DMS114 treated with DMSO at 0.1 percent for 48 hours (cell line): Measurements from ENCODE around the gene PCGF5.
"Not testable (repeated sequence)": the region's sequence is repeated elsewhere in the genome, so short reads cannot be mapped to it uniquely, and the experiment has no call there.

Experiments used
- DNase-seq: peaks from one replicate; lab custom pipeline; 2025; ENCODE audit not compliant: unreplicated experiment; lab: John Stamatoyannopoulos, UW

The PCGF5 gene

DNA sequence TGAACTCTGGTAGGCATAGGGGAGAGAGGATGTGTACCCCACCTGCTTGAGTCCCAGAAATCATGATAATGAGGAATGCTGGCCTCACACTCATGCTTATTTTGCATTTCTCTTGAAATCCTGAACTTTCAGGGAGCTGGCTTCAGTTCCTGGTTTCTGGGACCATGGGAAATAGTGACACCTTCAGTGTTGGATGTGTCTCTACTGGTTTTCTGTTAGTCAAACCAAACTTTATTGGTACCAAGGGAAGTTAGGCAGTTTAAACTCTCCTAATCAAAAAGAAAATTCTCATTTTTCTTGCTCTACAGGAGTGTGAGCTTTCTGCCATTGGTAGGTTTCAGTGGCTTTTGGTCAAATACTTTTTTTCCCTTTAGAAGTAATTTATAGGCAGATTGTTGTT is 11.8 kb upstream of the PCGF5 start:
- DNase-seq: no peak

DNA sequence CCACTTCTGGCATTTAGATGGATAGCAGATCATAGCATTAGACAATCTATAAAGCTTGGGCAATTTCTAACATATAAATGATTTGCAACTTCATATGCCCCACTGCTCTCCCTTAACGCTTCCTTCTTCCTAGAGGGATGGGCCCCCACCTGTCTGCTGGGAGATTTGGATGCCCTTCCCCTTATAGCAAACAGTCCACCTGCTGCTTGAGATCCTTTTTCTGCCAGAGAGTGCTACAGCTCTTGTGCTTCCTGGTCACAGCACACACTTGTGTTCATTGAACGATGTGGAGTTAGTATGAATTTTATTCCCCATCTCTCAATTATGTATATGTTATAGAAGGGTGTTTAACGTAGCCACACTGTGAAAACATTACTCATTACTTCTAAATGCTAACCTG is 10.4 kb upstream of the PCGF5 start:
- no peak for DNase-seq

DNA sequence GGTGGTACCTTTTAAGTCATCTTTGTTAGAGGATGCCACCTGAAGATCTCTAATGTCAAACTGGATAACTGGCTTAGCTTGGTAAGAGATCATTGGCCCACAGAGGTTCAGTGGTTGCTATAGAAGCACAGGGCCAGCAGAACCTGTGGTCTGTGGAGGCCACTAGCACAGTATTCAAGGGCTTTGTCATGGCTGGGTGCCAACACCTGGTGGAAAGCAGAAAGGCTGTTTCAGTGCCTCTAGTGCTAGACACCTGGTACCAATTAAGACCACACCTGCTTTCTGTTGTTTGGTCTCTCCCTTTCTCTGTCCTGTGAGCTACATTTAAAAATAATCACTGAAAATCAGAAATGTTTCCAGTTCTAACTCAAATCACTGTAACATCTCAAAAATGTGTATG is 10.0 kb upstream of the PCGF5 start:
- no peak for DNase-seq

DNA sequence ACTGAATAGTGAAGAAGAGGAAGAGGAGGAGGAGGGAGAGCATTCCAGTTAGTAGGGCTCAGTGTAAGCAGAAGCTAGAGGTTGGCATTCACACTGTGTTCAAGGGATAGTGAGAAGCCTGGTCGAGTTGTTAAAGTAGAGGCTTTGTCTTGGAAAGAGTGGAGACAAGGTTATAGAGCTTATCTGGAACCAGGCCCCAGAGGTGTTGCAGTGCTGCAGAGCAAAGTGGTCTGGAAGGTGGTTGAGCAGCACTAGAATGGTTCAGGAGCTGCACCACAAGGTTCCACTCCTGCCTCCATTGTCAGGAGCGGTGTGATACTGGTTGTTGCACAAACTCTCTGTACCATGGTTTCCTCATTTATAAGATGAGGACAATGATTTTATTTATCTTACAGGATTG is 8.8 kb upstream of the PCGF5 start:
- no peak for DNase-seq

DNA sequence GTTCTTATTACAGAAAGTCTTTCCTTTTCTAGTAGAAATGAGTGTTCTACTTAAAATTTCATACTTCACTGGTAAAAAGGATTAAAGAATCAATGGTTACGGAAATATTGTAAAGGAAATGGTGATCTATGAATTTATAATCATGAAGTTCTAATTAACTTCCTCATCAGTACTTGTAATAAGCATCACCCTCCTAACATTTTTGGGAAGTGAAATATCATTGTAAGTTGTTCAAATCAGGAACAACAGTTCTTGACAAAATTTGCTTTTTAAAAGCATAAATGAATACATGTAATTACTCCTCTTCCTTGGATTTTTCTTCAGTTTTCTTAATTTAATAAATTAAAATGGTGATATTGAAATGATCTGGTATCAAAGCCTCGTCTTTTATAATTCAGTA is 5.6 kb upstream of the PCGF5 start:
- DNase-seq: no peak

DNA sequence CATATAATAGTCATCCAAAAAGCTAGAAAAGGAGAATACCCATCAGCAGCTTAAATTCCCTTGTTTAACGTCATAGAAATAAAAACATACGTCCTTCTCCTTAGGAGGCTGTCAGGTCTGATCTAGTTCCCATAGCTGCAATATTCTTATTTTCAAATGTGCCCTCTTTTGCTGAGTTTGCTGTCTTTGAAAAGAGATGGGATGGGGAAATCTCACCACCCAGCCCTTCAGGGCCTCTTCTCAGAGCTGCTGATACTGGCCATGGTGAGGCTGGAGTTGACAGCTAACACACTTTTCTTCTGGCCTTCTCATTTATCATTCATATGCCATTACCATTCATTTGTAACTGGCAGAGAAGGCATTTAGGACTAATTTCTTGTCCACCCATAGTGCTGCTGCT is 5.1 kb upstream of the PCGF5 start:
- DNase-seq: no peak

DNA sequence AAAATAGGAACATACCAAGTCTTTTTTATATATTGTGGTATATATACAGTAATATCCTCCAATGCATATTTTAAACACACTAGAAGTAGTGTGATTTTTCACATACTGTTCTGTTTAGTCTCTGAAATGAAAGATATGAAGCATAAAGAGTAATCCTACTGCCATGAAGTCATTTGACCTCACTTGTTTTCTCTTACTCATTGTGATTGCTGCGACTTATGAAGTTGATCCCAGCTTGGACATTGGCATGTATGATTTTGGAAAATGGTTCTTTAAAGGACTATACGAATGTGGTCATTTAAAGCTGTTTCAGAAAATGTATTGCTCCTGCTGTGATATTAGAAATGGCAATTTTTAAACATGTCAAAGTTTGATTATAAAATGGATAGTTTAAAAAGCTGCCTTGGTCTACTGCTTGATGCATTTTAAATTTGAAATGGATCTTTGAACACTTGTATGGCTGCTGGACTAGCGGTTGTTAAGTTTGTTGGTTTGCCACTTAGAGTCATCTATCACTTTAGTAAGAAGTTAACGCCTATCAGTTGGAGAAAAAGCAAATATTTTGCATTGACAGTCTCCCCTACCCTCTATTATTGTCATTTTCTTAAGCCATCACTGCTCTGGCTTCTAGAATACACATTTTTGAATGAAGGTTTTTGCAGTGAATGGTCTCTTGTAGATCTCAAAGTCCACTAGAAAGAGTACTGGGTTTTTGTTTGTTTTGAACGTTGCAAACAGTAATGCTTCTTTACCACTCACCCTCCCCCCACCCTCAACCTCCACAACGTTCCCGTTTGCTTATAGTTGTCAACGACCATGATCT is 881 bp upstream of the PCGF5 start:
- DNase-seq: no peak

DNA sequence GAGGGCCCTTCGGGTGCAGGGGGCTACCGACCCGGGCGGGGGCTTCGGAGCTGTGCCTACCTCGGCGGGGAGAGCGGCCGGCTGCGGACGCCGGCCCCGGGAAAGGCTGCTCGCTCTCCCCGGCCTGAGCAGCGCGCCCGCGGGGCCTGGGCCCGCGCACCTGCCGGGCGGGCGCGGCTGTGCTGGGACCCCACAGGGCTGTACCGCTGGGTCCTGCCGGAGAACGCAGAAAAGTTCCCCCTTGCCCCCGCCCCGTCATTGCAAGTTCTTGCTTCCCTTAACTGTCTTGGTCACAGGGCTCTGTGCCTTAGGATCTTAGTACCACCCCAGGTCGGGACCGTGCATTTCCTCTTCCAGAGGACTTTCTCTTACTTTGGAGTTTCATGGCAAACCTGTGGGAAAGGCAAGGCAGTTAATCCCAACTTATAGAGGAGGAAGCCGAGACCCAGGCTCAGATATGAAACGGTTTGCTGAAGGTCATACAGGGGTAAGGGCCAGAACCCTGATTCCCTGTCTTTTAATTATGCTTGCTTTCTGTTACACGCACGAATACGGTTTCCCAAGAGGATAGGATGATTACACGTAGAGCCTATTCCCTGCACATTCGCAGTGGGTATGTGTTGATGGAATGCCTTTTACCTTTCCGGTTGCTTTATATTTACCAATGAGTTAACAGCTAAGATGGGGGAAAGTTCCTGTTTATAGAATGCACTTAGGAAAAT is 652 bp downstream of the PCGF5 start:
- DNase-seq: no peak

DNA sequence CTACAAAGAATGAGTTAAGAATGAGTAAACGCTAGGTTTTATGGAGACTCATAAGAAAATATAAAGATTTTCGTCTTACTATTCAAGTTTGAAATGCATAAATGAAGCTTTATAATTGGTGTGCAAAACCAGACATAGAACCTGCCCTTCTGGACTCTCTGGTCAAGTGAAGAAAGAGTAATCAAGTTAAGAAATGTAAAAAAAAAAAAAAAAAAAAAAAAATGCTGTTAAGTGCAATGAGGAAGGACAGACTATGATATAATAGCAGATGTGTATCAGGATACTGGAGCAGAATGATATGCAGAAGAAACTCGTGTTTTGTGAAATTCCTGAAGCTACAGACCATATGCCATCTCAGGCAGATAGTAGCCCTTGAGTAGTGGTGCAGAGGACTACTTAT is 5.6 kb downstream of the PCGF5 start:
- no peak for DNase-seq

DNA sequence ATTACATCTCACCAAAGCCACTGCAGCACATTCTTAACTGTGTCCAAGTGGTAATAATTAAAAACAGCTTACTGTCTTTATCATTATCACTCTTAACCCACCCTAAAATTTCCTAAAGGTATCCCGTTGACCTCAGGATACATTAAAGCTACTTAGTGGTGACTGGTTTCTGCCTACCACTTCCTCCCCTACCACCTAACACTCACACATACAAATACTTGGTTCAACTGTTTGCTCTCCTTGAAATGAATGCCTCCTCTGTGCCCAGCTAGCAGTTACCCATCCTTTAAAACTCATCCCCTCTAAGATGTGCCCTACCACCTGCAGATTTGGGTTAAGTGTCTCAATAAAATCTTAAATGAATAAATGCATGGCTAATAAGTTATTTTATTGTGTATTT is 7.1 kb downstream of the PCGF5 start:
- DNase-seq: no peak

DNA sequence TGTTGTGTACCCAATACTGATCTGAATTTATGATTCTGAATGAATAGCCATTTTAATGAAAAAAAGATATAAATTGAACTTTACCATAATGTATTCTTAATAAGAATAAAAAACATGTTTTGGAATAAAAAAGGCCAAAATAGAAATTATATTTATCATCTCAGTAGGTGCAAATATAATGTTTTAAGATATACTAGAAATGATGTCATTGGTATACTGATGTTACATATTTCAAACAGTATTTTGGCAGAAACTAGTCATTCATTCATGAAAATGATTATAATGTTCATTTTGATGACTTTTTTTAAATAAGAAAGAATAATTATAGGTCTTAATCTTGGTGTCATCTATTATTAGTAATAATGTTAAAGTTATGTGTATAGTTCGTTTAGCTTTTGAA is 9.2 kb downstream of the PCGF5 start:
- no peak for DNase-seq

DNA sequence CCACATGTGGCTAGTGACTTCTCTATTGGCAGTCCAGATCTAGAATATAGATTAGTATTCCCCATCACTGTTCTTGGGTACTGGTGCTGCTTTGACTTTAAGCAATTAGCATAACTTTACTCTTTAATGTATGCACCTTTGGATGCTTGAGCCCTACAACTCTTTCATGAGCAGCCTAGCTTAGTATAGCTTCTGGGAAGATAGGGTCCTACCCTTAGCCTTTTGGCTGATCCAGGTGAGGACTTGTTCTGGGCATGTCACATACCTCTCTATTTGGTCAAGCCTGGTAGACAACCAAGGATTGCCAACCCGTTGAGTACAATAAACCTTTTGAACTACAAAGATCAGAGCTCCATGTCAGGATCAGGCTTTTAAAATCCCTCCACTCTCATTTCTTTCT is 17.7 kb downstream of the PCGF5 start:
- DNase-seq: no peak

DNA sequence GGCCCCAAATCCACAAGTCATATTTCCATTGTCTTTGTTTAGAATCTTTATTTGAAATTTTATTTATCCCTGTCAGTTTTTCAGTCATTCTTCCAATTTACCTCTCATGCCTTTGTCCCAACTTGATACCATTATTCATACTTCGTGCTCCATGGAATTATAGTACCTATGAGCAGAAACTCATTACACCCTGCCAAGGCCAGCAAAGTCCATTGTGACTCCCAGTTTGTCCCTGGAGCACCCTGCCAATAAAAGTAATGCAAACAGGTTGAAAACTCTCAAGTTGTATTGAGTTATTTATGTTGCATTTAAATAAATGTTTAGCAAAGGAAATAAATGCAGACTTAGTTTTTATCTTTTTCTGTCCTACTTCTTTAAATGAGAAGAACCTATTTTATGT is 19.3 kb downstream of the PCGF5 start:
- DNase-seq: no peak

DNA sequence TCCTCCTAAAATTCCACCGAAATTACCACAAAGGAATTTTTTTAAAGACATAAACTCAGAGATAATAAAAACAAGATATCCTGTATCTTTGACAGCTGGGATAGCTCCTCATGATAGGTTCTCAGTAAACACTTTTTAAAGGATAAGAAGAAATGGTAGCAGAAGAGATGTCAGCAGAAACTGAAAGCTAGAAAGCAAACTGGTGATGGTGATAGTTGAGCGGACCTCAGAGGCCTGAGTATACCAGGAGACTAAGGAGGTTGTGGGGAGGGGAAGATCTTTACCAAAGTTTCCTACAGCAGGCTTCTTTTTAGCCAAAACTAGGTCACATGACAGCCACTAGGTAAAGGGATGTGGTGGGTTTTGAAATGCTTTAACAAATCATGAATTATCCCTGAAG is 22.5 kb downstream of the PCGF5 start:
- DNase-seq: no peak

DNA sequence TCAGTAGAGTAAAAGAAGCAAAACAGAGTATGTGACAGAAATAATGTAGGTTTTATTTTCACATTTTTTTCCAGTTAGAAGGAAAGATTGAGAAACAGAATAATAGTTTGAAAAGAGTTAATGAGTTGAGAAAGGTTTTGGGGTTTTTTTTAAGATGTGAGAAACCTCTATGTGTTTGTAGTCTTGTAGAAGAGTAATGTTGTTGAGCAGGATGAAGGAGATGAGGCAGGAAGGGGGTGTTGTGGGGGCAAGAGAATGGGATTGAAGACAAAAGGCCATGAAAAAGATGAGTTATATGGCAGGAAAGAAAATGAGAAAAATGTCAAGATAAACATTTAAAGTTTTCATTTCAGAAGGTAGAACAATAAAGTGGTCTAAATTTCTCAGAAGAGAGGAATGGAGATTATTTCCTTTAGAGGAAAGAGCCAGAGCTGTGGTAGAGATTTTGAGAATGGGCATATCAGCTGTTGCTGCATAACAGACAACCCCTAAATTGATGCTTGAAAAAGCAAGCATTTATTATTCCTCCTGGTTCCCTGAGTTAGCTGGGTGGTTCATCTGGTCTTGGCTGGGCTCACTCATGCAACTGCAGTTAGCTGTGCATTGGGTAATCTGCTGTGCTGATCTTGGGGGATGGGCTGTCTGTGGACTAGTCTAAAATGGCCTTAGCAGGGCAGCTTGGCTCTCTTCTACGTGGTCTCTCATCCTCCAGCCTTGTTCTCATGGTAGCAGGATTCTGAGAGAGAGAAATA is 27.1 kb downstream of the PCGF5 start:
- no peak for DNase-seq

DNA sequence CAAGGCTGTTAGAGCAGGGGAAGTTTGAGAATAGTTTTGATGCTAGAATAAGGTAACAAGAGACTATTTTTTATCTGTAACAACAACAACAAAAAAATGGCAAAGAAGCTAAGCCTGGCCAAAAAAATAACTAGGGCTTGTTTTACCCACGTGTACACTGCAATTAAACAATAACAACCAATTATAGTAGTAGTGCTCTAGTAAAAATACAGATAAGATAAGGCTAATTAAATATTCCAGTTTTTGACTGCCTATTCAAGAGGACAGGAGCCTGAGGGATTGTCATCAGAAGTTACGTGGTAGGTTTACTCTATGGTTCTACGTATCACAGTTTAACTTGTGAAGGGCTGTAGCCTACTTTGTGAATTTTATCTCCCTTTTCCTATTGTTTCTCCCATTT is 29.2 kb downstream of the PCGF5 start:
- no peak for DNase-seq

DNA sequence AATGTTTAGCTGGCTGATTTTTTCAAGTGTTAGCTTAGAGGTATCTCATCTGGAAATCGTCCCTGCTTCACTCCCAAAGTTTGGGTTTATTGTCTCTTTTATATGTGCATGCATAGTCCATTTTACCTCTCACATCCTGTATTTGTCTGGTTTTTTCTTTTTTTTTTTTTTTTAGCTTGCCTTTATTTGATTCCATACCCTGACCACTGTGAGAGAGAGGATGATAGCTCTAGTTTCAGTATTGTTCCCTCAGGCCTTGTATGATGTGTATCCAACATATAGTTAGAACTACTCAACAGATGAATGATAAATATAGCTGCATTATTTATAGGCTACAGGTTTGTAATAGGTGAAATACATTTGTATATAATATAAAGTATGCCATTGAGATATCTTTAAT is 29.9 kb downstream of the PCGF5 start:
- no peak for DNase-seq

DNA sequence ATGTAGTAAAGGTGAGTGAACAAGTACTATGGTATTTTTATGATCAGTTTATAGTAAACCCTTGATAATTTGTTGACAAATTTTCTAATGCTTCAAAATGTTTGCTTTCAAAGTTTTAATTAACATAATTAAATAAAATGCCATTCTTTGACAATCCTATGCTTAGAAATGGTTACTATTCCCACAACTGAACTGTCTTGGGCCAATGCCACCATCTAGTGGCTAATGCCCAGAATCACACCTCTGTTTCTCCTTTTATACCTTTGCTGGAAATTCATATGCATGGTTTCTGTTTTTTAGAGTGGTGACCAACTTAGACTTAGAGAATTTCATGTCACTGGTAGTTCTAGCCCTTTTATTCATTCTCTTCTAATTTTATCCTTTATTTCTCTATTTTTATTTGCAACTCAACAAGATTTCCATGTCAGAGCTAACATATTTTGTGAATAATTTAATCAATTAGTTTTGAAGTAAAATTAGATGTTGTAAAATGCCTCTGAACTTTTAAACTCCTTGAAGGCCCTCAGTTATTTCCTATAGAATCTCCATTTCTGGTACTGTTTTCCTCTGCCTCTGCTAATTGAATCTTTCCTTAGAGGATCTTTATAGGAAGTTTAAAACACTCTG is 31.1 kb downstream of the PCGF5 start:
- peak; percentile 70 for DNase-seq

DNA sequence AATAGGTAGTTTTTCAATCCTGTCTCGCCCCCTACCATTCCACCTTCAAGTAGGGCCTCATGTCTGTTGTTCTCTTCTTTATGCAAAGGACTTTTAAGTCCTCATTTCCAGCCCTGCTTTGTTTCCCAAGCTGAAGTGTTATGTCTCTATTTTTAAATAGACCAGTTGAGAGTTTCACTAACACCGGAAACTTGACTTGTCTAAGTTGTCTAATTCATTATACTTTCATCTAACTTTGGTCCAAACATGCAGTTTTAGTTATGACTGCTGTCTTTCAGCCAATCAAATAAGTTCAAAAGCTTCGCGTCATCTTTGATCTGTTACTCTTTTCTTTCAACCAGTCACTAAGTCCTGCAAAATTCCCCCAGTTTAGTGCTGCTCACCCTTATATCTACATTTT is 32.8 kb downstream of the PCGF5 start:
- DNase-seq: no peak

DNA sequence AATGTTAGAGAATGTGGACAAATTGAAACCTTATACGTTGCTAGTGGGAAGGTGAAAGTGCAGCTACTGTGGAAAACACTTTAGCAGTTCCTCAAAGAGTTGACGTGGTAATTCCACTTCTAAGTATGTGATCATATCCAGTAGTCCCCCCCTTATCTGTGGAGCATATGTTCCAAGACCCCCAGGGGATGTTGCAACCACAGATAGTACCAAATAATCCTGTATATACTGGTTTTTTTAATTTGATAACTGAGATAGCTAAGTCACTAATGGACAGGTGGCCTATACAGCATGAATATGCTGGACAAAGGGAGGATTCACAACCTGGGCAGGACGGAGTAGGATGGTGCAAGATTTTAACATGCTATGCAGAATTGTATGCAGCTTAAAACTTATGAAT is 36.8 kb downstream of the PCGF5 start:
- no peak for DNase-seq

DNA sequence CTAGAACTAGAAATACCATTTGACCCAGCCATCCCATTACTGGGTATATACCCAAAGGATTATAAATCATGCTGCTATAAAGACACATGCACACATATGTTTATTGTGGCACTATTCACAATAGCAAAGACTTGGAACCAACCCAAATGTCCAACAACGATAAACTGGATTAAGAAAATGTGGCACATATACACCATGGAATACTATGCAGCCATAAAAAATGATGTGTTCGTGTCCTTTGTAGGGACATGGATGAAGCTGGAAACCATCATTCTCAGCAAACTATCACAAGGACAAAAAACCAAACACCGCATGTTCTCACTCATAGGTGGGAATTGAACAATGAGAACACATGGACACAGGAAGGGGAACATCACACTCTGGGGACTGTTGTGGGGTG is 40.0 kb downstream of the PCGF5 start:
- not testable (repeated sequence) for DNase-seq

DNA sequence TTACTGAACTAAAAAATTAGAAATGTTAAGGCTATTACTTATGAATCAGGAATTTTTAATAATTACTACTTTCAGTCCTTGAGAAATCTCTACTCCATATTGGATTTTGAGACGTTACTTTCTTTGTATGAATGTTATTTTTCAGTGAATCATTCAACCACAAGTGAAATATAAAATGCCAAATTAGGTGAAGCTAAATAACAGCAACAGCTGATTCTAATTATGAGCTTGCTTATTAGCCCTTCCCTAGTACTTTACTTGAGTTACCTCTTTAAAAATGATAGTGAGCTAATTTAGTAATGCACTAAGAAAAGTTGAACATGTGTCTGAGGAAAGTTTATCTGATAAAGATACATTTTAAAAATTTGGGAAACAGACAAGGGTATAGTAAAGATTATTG is 51.4 kb downstream of the PCGF5 start:
- no peak for DNase-seq
